Measurements from ENCODE around the gene GSAP. TPM values are rescaled to one million over a fixed set of nuclear protein-coding genes. Genes with fewer than 3 reads are reported as not detected.

GSAP gene
- total and polyA plus RNA-seq, 2 donors (not counting 3 experiments of a cell fraction or from before 2014, with no cell fraction given) = 2.3 to 5.8 TPM

DNA sequence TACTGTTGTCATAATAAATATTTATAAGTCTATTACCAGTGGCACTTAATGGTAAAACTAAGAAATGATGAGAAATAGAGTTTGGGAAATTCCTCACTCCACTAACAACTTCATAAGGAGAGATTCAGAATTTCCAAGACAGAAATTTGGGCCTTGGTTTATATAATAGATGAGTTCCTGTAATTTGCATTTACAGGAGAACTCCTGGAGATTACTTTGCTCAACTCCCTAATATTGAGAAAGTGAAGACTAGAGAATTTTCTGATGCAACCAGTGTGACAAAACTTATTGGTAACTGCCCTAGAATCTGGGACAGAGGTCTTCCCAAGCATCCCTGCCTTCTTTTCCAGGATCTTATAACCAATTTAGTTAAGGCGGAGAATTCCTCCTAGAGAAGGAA lies 49.1 kb upstream of the GSAP start:
- FAIRE-seq (no peak), DNase-seq (ENCODE audit: low read depth, low spot score) (no peak)
- H3K4me1 ChIP-seq (ENCODE audit: control insufficient read depth, extremely low read depth, insufficient read depth, low read length) = no peaks in the 10 kb centered on the region
- dilution Hi-C loops (cut with MboI; ENCODE audit: extremely low pct_ligation_motif_present, low sequenced_read_pairs) = no loop called here
- no peaks in the 10 kb centered on the region for H4K20me1 ChIP-seq (replicated peaks; ENCODE audit: control insufficient read depth, extremely low read depth, insufficient read depth, low read length)
- H3K9ac ChIP-seq (replicated peaks; ENCODE audit: extremely low read depth, insufficient read depth, low read length) = no peak overlapping the region
- no TSS peak for BruUV-seq (replicated peaks)
- no peaks in the 10 kb centered on the region for H3K9me1 ChIP-seq (replicated peaks; ENCODE audit: control insufficient read depth, extremely low read depth, insufficient read depth, low read length)
- no peak overlapping the region for H3K4me2 ChIP-seq (ENCODE audit: insufficient read depth, low read length)
- intact Hi-C loops (cut with micrococcal nuclease) = no loop called here
- no peak overlapping the region for H2AFZ ChIP-seq (ENCODE audit: low read depth, low read length)
- no peaks in the 10 kb centered on the region for H3K79me2 ChIP-seq (ENCODE audit: control insufficient read depth, insufficient read depth, low read length)
- TF ChIP-seq POLR2AphosphoS5 (IDR thresholded peaks at IDR 0.05; ENCODE audit: insufficient read depth, low read depth, low read length) = no peak
- TF ChIP-seq, protein P1, sequence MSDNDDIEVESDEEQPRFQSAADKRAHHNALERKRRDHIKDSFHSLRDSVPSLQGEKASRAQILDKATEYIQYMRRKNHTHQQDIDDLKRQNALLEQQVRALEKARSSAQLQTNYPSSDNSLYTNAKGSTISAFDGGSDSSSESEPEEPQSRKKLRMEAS (IDR thresholded peaks at IDR 0.05; ENCODE audit: insufficient read depth, insufficient read length) = no peak
- no peak for TF ChIP-seq MYC (IDR thresholded peaks at IDR 0.05; ENCODE audit: low read depth, low read length)
- no peak for TF ChIP-seq FOS (IDR thresholded peaks at IDR 0.05; ENCODE audit: borderline replicate concordance, insufficient read depth, low read length)
- TF ChIP-seq POLR2A (IDR thresholded peaks at IDR 0.05; ENCODE audit: low read depth, low read length) = no peak
- TF ChIP-seq, protein P2, sequence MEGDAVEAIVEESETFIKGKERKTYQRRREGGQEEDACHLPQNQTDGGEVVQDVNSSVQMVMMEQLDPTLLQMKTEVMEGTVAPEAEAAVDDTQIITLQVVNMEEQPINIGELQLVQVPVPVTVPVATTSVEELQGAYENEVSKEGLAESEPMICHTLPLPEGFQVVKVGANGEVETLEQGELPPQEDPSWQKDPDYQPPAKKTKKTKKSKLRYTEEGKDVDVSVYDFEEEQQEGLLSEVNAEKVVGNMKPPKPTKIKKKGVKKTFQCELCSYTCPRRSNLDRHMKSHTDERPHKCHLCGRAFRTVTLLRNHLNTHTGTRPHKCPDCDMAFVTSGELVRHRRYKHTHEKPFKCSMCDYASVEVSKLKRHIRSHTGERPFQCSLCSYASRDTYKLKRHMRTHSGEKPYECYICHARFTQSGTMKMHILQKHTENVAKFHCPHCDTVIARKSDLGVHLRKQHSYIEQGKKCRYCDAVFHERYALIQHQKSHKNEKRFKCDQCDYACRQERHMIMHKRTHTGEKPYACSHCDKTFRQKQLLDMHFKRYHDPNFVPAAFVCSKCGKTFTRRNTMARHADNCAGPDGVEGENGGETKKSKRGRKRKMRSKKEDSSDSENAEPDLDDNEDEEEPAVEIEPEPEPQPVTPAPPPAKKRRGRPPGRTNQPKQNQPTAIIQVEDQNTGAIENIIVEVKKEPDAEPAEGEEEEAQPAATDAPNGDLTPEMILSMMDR (IDR thresholded peaks at IDR 0.05; ENCODE audit: extremely low read depth in 1 of 2, insufficient read depth in 1 of 2, low read depth in 1 of 2, low read length in 2 of 2) = no peak
- no peak for TF ChIP-seq GATA2 (IDR thresholded peaks at IDR 0.05; ENCODE audit: insufficient read depth, insufficient read length, low read depth, low read length)
- no peak for TF ChIP-seq EZH2 (IDR thresholded peaks at IDR 0.05; ENCODE audit: borderline replicate concordance, low read depth, low read length, severe bottlenecking)
- no peak for TF ChIP-seq JUN (IDR thresholded peaks at IDR 0.05; ENCODE audit: borderline replicate concordance, insufficient read depth, insufficient read length, low read depth)
- CTCF ChIA-PET = no interaction called here
- no peak overlapping the region for H3K4me3 ChIP-seq (replicated peaks in 1 of 3; ENCODE audit: insufficient read depth in 1 of 3, low read depth in 1 of 3, low read length in 3 of 3)
- POLR2A ChIA-PET = no interaction called here
- H3K9me3 ChIP-seq (replicated peaks; ENCODE audit: control insufficient read depth, insufficient read depth, low read length) = no peaks in the 10 kb centered on the region
- H3K36me3 ChIP-seq (ENCODE audit: control insufficient read depth in 2 of 2, extremely low read depth in 1 of 2, insufficient read depth in 2 of 2, low read length in 2 of 2) = no peaks in the 10 kb centered on the region
- H3K27ac ChIP-seq (ENCODE audit: insufficient read depth, low read depth, low read length) = no peak overlapping the region
- no peaks in the 10 kb centered on the region for H3K27me3 ChIP-seq (ENCODE audit: control insufficient read depth in 2 of 2, insufficient read depth in 2 of 2, low read length in 2 of 2)

All from endothelial cell of umbilical vein (primary cell).